ENCODE results near the gene PIM1.
"Not testable (repeated sequence)": the region's sequence is repeated elsewhere in the genome, so short reads cannot be mapped to it uniquely, and the experiment has no call there.

PIM1 gene

DNA sequence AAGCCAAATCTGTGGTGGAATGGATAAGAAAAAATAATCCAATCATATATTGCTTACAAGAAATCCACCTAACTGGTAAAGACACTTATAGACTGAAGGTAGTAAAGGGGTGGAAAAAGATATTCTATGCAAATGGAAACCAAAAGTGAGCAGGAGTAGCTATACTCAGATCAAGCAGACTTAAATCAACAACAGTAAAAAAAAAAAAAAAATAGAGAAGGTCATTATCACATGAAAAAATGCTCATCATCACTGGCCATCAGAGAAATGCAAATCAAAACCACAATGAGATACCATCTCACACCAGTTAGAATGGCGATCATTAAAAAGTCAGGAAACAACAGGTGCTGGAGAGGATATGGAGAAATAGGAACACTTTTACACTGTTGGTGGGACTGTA lies 24.9 kb downstream of the PIM1 start:
- not testable (repeated sequence) for DNase-seq

- not testable (repeated sequence) for DNase-seq
Observed at GRCh38 chr6:37196451-37196850, 26.5 kb downstream of the PIM1 start.

DNA sequence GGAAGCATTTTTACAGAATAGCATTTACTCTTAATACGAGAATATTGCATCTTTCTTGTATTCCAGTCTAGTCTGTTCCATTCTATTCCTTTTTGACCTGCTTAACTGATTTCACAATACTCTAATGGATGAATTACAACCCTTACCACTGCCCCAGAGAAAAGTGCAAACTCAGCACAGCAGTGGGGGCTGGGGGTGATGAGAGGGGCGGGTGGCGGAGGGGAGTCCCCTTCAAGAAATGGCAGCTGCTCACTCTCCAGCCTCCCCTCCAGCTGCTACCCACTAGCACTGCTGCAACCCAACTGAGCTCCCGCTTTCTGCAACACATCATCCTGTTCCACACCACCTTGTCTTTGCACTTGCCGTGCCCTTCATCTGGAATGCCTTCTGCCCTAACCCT lies 30.1 kb downstream of the PIM1 start:
- no peak for DNase-seq

GRCh38 chr6:37201726-37202125 lies 31.8 kb downstream of the PIM1 start:
- no peak for DNase-seq

- DNase-seq, result no peak
Observed at GRCh38 chr6:37202788-37203491, 33.0 kb downstream of the PIM1 start.

- DNase-seq, result no peak
Observed at GRCh38 chr6:37204014-37204751, 34.2 kb downstream of the PIM1 start.

- DNase-seq, result no peak
Observed at GRCh38 chr6:37205175-37205996, 35.4 kb downstream of the PIM1 start.

- DNase-seq, result no peak
Observed at GRCh38 chr6:37205997-37206340, 36.0 kb downstream of the PIM1 start.

DNA sequence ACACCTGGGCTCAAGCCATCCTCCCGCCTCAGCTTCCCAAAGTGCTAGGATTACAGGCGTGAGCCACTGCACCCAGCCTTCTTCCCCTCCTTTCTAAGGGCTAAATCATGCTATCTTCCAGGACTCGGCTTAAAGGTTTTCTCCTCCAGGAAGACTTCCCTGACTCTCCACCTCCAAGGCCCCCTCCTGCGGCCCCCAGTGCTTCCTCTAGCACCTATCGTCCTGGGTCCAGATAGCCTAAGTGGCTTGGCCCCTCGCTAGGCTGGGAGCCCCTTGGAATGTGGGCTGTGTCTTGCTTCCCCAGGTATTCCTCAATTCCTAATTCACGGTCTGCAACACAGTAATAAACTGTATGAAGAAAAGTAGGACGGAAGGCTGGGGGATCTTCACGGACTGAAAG lies 36.7 kb downstream of the PIM1 start:
- DNase-seq, result no peak

- peak; percentile 9 for DNase-seq
Observed at GRCh38 chr6:37207903-37208456, 38.0 kb downstream of the PIM1 start.

DNA sequence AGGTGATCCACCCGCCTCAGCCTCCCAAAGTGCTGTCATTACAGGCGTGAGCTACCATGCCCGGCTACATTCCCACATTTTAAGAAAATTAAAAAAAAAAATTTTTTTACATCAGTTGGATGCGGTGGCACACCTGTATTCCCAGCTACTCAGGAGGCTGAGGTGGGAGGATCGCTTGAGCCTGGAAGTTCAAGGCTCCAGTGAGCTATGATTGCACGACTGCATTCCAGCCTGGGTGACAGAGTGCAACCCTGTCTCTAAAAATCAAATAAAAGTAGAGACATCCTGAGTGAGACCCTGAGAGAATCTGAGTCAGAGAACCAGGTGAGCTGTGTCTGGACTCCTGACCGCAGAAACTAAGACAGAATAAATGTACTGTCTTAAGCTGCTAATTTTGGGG lies 38.8 kb downstream of the PIM1 start:
- no peak for DNase-seq

- DNase-seq, result no peak
Observed at GRCh38 chr6:37209461-37210205, 39.7 kb downstream of the PIM1 start.

GRCh38 chr6:37210313-37210968 lies 40.5 kb downstream of the PIM1 start:
- peak; percentile 33 for DNase-seq

GRCh38 chr6:37212268-37212667 lies 42.3 kb downstream of the PIM1 start:
- no peak for DNase-seq

- no peak for DNase-seq
Observed at GRCh38 chr6:37218061-37218460, 48.1 kb downstream of the PIM1 start.

GRCh38 chr6:37218511-37218910 lies 48.6 kb downstream of the PIM1 start:
- DNase-seq, result no peak

DNA sequence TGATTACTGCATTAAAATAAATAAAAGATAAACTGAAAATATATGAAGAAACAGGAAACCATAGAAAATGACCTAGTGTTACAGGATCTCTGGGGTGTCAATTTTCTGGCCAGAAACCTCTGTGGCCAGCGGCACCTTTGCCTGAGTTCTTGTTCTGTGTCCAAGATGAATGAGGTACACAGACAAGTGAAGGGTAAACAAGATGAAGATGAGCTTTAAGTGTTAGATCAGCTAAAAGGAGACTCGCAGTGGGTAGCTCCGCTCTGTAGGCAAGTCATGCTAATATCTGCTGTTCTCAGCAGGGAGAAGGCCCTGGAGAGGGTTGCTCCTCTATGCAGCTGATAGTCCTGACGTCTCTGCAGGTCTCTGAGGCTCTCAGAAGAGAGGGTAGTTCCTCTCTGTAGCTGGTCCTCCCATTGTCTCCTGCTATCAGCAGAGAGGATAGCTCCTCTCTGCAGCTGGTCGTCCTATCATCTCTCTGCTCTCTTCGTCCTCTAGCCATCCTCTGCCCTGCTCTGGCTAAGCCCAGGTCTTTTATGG lies 51.7 kb downstream of the PIM1 start:
- DNase-seq, result no peak

DNA sequence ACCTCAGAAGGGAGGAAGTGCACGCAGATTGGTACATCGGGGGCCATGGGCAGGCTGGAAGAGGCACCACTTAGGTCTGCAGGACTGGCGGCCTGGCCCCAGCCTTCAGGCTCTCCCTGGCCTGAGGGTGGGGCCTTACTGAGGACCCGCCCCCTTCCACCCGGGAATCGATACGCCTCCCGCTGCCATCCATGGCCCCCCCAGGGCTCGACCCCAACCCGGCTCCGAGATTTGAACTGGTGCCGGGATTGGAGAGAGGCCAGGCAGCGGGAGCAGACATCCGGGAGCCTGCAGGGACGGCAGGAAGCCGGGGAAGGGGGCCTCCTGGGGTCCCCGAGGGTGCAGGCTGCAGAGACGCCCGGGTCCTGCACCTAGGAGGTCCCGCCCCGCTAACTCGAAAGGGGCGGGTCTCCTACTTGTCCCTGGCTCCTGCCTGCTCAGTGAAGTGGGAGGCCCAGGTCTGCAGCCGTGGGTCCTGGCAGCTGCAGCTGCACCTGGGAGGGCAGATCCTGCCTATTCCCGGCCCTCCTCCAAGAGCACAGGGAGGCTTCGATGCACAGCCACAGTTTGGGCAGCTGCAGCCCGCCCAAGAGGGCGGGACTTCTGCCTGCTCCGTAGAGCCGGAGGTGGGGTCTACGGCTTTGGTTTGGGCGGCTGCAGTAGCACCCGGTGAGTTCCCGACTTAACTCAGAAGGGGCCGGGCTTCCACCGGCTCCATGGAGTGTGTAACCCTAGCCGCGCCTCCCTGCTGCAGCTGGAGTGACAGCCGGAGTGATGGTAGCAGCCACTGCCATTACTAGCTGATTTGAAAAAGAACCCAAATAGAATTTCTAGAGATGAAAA lies 52.4 kb downstream of the PIM1 start:
- peak; percentile 73 for DNase-seq

GRCh38 chr6:37222992-37223391 lies 53.0 kb downstream of the PIM1 start:
- no peak for DNase-seq
